HCT116 (cell line): Measurements from ENCODE around the gene HCN3. TPM values are rescaled to one million over a fixed set of nuclear protein-coding genes. Genes with fewer than 3 reads are reported as not detected.

ENCODE experiments used
- ATAC-seq: fragments of 200-7000 bp; cut with Tn5 transposase; 2 replicates; pipeline ENCODE4 v1.9.1; 2020; ENCODE audit warnings: mild to moderate bottlenecking, moderate library complexity
- BruUV-seq: library from RNA; stranded (reverse); fragments of 400-500 nt; replicated peaks from 2 replicates; lab custom pipeline; 2021; lab: Mats Ljungman, UMichigan
- CTCF ChIA-PET: fragments of 300-600 bp; sonication (Branson Sonifier 250); formaldehyde crosslinking; loops from one replicate; lab custom pipeline; 2021; ENCODE audit warnings: antibody characterized with exemption; lab: Charles Lee
- POLR2A ChIA-PET: fragments of 300-600, 350-600 bp; sonication (Branson Sonifier 250); formaldehyde crosslinking; loops from one replicate; lab custom pipeline; 2021; ENCODE audit warnings: antibody characterized with exemption; lab: Charles Lee
- RAD21 ChIA-PET, 2 experiments: fragments of 300-600 bp; sonication (Branson Sonifier 250); formaldehyde crosslinking; loops; one replicate each; lab custom pipeline; 2023; ENCODE audit warnings: low total read pairs in 2 of 2; ENCODE audit not compliant: uncharacterized antibody in 2 of 2, unreplicated experiment in 2 of 2, low non-redundant PET in 1 of 2; lab: Charles Lee
- DNase-seq: peaks from one replicate; pipeline ENCODE4 v3.0.0-alpha.2; 2010; ENCODE audit warnings: low read depth, low spot score
- H2AFZ ChIP-seq: fragments of 200-600 bp; shearing (Covaris generic), sonication (generic); 2 replicates; pipeline ENCODE4 v1.6.1; 2017; ENCODE audit warnings: low read depth, mixed run types, mixed read lengths, antibody characterized with exemption, low read length; ENCODE audit not compliant: poor library complexity, severe bottlenecking
- H3K27ac ChIP-seq: 2 replicates; pipeline ENCODE4 v1.5.1; 2012; ENCODE audit warnings: low read depth, low read length
- H3K27me3 ChIP-seq: fragments of 200-600 bp; sonication (generic); 2 replicates; pipeline ENCODE4 v1.6.1; 2016; ENCODE audit warnings: mixed run types, low read length, mixed read lengths; ENCODE audit not compliant: insufficient read depth
- H3K36me3 ChIP-seq, 2 experiments: fragments of 200-500 bp in 1 of 2; fragments of 200-600 bp in 1 of 2; sonication (Bioruptor generic) in 1 of 2; sonication (generic) in 1 of 2; 2 replicates each; pipeline versions ENCODE4 v1.5.1 to v1.6.1; 2014 to 2016; ENCODE audit warnings: low read length in 2 of 2, inconsistent platforms in 1 of 2, mixed read lengths in 1 of 2, mixed run types in 1 of 2; ENCODE audit not compliant: insufficient read depth in 2 of 2, control insufficient read depth in 1 of 2
- H3K4me1 ChIP-seq, 2 experiments: fragments of 200-600 bp in 1 of 2; sonication (generic) in 1 of 2; 2 replicates each; pipeline versions ENCODE4 v1.5.1 to v1.6.1; 2012 to 2017; ENCODE audit warnings: low read length in 2 of 2, inconsistent platforms in 1 of 2, mild to moderate bottlenecking in 1 of 2, mixed read lengths in 1 of 2, mixed run types in 1 of 2, moderate library complexity in 1 of 2; ENCODE audit not compliant: insufficient read depth in 2 of 2, control insufficient read depth in 1 of 2
- H3K4me2 ChIP-seq: fragments of 200-600 bp; sonication (generic); 2 replicates; pipeline ENCODE4 v1.6.1; 2017; ENCODE audit warnings: mixed run types, low read length, mixed read lengths
- H3K4me3 ChIP-seq, 2 experiments: fragments of 200-600 bp in 1 of 2; sonication (generic) in 1 of 2; replicated peaks in 1 of 2; 2 replicates each; pipeline ENCODE4 v1.5.1; 2011 to 2016; ENCODE audit warnings: low read length in 2 of 2, control low read depth in 1 of 2, low read depth in 1 of 2, mild to moderate bottlenecking in 1 of 2, mixed read lengths in 1 of 2, mixed run types in 1 of 2
- H3K79me2 ChIP-seq: fragments of 200-600 bp; sonication (generic); 2 replicates; pipeline ENCODE4 v1.6.1; 2017; ENCODE audit warnings: mild to moderate bottlenecking, mixed run types, low read length, moderate library complexity, mixed read lengths; ENCODE audit not compliant: insufficient read depth
- H3K9ac ChIP-seq: fragments of 200-600 bp; sonication (generic); 2 replicates; pipeline ENCODE4 v1.6.1; 2016; ENCODE audit warnings: low read length, mixed read lengths
- H3K9me2 ChIP-seq: fragments of 200-600 bp; sonication (generic), shearing (Covaris generic); 2 replicates; pipeline ENCODE4 v1.6.1; 2017; ENCODE audit warnings: mixed run types, mild to moderate bottlenecking, moderate library complexity; ENCODE audit not compliant: insufficient read depth
- H3K9me3 ChIP-seq, 2 experiments: fragments of 200-500 bp in 1 of 2; fragments of 200-600 bp in 1 of 2; sonication (Bioruptor generic) in 1 of 2; sonication (generic) in 1 of 2; 2 replicates each; pipeline ENCODE4 v1.6.1; 2014 to 2017; ENCODE audit warnings: low read length in 2 of 2, mixed read lengths in 2 of 2, inconsistent platforms in 1 of 2, low read depth in 1 of 2, mild to moderate bottlenecking in 1 of 2, mixed run types in 1 of 2, moderate library complexity in 1 of 2; ENCODE audit not compliant: control insufficient read depth in 1 of 2, insufficient read depth in 1 of 2
- H4K20me1 ChIP-seq: fragments of 200-600 bp; sonication (generic), shearing (Covaris generic); 2 replicates; pipeline ENCODE4 v1.6.1; 2017; ENCODE audit warnings: mixed run types, mild to moderate bottlenecking, moderate library complexity; ENCODE audit not compliant: insufficient read depth
- EGR1 ChIP-seq: IDR thresholded peaks from 2 replicates; pipeline ENCODE4 v1.6.1; 2012; ENCODE audit warnings: low read depth
- ELF1 ChIP-seq: IDR thresholded peaks from 2 replicates; pipeline ENCODE4 v1.6.1; 2012; ENCODE audit warnings: low read depth, borderline replicate concordance
- EZH2phosphoT487 ChIP-seq: fragments of 200-600 bp; IDR thresholded peaks from 2 replicates; pipeline ENCODE4 v1.6.1; 2018; ENCODE audit warnings: antibody characterized with exemption, borderline replicate concordance
- FOSL1 ChIP-seq: IDR thresholded peaks from 2 replicates; pipeline ENCODE4 v1.6.1; 2012; ENCODE audit warnings: low read depth
- JUND ChIP-seq: IDR thresholded peaks from 2 replicates; pipeline ENCODE4 v1.6.1; 2012
- MAX ChIP-seq: IDR thresholded peaks from 2 replicates; pipeline ENCODE4 v1.6.1; 2012
- REST ChIP-seq: IDR thresholded peaks from 2 replicates; pipeline ENCODE4 v1.6.1; 2012; ENCODE audit warnings: low read depth
- SRF ChIP-seq: IDR thresholded peaks from 2 replicates; pipeline ENCODE4 v1.6.1; 2012; ENCODE audit warnings: low read depth
- TCF7L2 ChIP-seq: IDR thresholded peaks from 2 replicates; pipeline ENCODE4 v1.7.0; 2011; ENCODE audit warnings: borderline replicate concordance, inconsistent platforms; ENCODE audit not compliant: insufficient read depth, insufficient read length; ENCODE audit errors: extremely low read depth
- YY1 ChIP-seq: IDR thresholded peaks from 2 replicates; pipeline ENCODE4 v1.6.1; 2011; ENCODE audit warnings: low read length, low read depth, moderate library complexity, mild to moderate bottlenecking; ENCODE audit not compliant: insufficient replicate concordance; ENCODE audit errors: extremely low read depth
- ZBTB33 ChIP-seq: IDR thresholded peaks from 2 replicates; pipeline ENCODE4 v1.6.1; 2011; ENCODE audit warnings: mild to moderate bottlenecking, low read length, moderate library complexity; ENCODE audit not compliant: insufficient replicate concordance; ENCODE audit errors: extremely low read depth
- intact Hi-C: fragments of 100-400 bp; cut with micrococcal nuclease; formaldehyde crosslinking; loops from 2 replicates; pipeline ENCODE4 v1.10.0; 2022
- total RNA-seq: library from RNA; stranded (reverse); gene quantifications from one replicate; pipeline ENCODE4 v1.2.1, GENCODE V29; 2021; ENCODE audit not compliant: unreplicated experiment

The HCN3 gene
- total RNA-seq, 1 experiment from 2014 or later: 8.5 TPM

- ATAC-seq: no peak
- CTCF ChIA-PET: interaction anchor here (0.9 to 2.4 kb wide), 3 partner anchors 24 to 243 kb away, joined by 3 to 6 read pairs (median 3); partner anchors contain the start of genes HCN3 and KRTCAP2
Measured at GRCh38 chr1:155253208-155253607, 24.1 kb upstream of the HCN3 start.

GRCh38 chr1:155253797-155254196 is 23.5 kb upstream of the HCN3 start:
- Histone ChIP-seq H3K4me2 (peak overlapping the region; percentile 95), H3K9me2 (no peaks in the 10 kb centered on the region), H3K9me3 (no peaks in the 10 kb centered on the region), H3K27me3 (no peaks in the 10 kb centered on the region), H3K4me3 (peak overlapping the region; percentile 75 to 84), H3K27ac (peak overlapping the region; percentile 62), H3K9ac (peak overlapping the region; percentile 81), H4K20me1 (no peaks in the 10 kb centered on the region), H2AFZ (no peak overlapping the region), H3K36me3 (peaks cover 6 to 8% of the 10 kb centered on the region in 2 experiments; a peak in 3 of 4 replicates), H3K4me1 (peaks cover 16 to 35% of the 10 kb centered on the region in 2 experiments; a peak in 3 of 4 replicates), H3K79me2 (peaks cover 11% of the 10 kb centered on the region; the same call in 1 of the 2 replicates)
- POLR2A ChIA-PET: no interaction called here
- no peak for ATAC-seq
- RAD21 ChIA-PET: no interaction called here
- BruUV-seq: no TSS peak
- intact Hi-C loops: loop anchor here (5.0 kb wide), 1 partner anchor 54 kb away; the partner anchor contains the start of gene FDPS
- no peak for DNase-seq
- CTCF ChIA-PET: interaction anchor here (1.5 kb wide), 1 partner anchor 81 kb away, joined by 3 read pairs; the partner anchor contains the start of gene KRTCAP2
- no peak for TF ChIP-seq EGR1
- TF ChIP-seq SRF: no peak
- TF ChIP-seq JUND: no peak
- TF ChIP-seq YY1: no peak
- no peak for TF ChIP-seq FOSL1
- TF ChIP-seq EZH2phosphoT487: no peak
- no peak for TF ChIP-seq MAX
- no peak for TF ChIP-seq TCF7L2
- no peak for TF ChIP-seq REST

More at GRCh38 chr1:155253208-155253607, 24.1 kb upstream of the HCN3 start:
- H3K36me3 ChIP-seq: peaks cover 3 to 4% of the 10 kb centered on the region in 2 experiments; a peak in 2 of 4 replicates
- ChIA-PET RAD21 (no interaction called here), POLR2A (no interaction called here)
- no peaks in the 10 kb centered on the region for H4K20me1 ChIP-seq
- peaks cover 16 to 35% of the 10 kb centered on the region in 2 experiments; a peak in 3 of 4 replicates for H3K4me1 ChIP-seq
- intact Hi-C loops: loop anchor here (5.0 kb wide), 1 partner anchor 54 kb away; the partner anchor contains the start of gene FDPS
- BruUV-seq: TSS peak; percentile 40
- no peaks in the 10 kb centered on the region for H3K27me3 ChIP-seq
- H3K9ac ChIP-seq: peak overlapping the region; percentile 81
- peaks cover 11% of the 10 kb centered on the region; the same call in 1 of the 2 replicates for H3K79me2 ChIP-seq
- H3K9me2 ChIP-seq: no peaks in the 10 kb centered on the region
- H3K9me3 ChIP-seq: no peaks in the 10 kb centered on the region
- peak overlapping the region; percentile 62 for H3K27ac ChIP-seq
- DNase-seq: no peak
- H2AFZ ChIP-seq: no peak overlapping the region
- no peak for TF ChIP-seq EGR1
- no peak for TF ChIP-seq ELF1
- no peak for TF ChIP-seq ZBTB33
- no peak overlapping the region for H3K4me3 ChIP-seq
- H3K4me2 ChIP-seq: peak overlapping the region; percentile 95
